Heart left ventricle (tissue), 16 donors: ENCODE data around the gene PRLH. TPM values are rescaled to one million over a fixed set of nuclear protein-coding genes. Genes with fewer than 3 reads are reported as not detected.

Experiments used
- ATAC-seq, 4 donors: fragments of 200-7000 bp; cut with Tn5 transposase; one replicate each; pipeline ENCODE4 v1.9.1; 2020 to 2022; ENCODE audit warnings: moderate library complexity in 4 of 4, mild to moderate bottlenecking in 3 of 4, moderate number of reproducible peaks in 1 of 4
- DNase-seq, 5 donors: peaks; one replicate each; pipeline ENCODE4 v3.0.0-alpha.2; 2020
- H3K27ac ChIP-seq, 12 donors: fragments of 200-600 bp; sonication (generic) in 4 of 12; one replicate each; pipeline versions ENCODE4 v1.5.0 to v1.8.0; 2016 to 2022; ENCODE audit warnings: mild to moderate bottlenecking in 2 of 12
- H3K27me3 ChIP-seq, 9 donors: fragments of 200-600 bp; sonication (generic) in 2 of 9; one replicate each; pipeline versions ENCODE4 v1.5.1 to v1.8.0; 2016 to 2022; ENCODE audit warnings: mild to moderate bottlenecking in 3 of 9
- H3K36me3 ChIP-seq, 9 donors: fragments of 200-600 bp; sonication (generic) in 2 of 9; one replicate each; pipeline versions ENCODE4 v1.5.0 to v1.8.0; 2018 to 2022; ENCODE audit warnings: mild to moderate bottlenecking in 2 of 9
- H3K4me1 ChIP-seq, 12 donors: fragments of 200-600 bp; sonication (generic) in 4 of 12; one replicate each; pipeline versions ENCODE4 v1.5.0 to v1.8.0; 2016 to 2022; ENCODE audit warnings: mild to moderate bottlenecking in 3 of 12
- H3K4me3 ChIP-seq, 12 donors: fragments of 200-600 bp; sonication (generic) in 4 of 12; one replicate each; pipeline versions ENCODE4 v1.5.0 to v1.8.0; 2017 to 2022; ENCODE audit warnings: mild to moderate bottlenecking in 9 of 12, moderate library complexity in 4 of 12
- H3K9me3 ChIP-seq, 12 donors: fragments of 200-600 bp; sonication (generic) in 4 of 12; one replicate each; pipeline versions ENCODE4 v1.5.0 to v1.8.0; 2016 to 2022; ENCODE audit warnings: mild to moderate bottlenecking in 1 of 12
- POLR2A ChIP-seq, 2 donors: fragments of 450-650 bp; IDR thresholded peaks; one replicate each; pipeline ENCODE4 v1.6.1; 2017; ENCODE audit warnings: antibody characterized with exemption in 2 of 2, mild to moderate bottlenecking in 2 of 2, moderate library complexity in 2 of 2
- WGBS, 4 donors: extraction: QIAGEN DNeasy Blood & Tissue Kit in 2 of 4; methylation state at CpG; one replicate each; pipeline versions ENCODE4 v1.1.5 to v1.1.7; 2013 to 2018; 5-methylcytosine and 5-hydroxymethylcytosine counted together
- intact Hi-C, 10 donors: fragments of 100-400 bp; cut with DNase I; formaldehyde crosslinking; loops; one replicate each; pipeline versions ENCODE4 v1.11.1 to v1.14.2; 2022
- polyA plus RNA-seq, 2 donors: library from polyadenylated mRNA; stranded (reverse); fragments of 200-250 nt; gene quantifications; one replicate each; pipeline ENCODE4 v1.2.3, GENCODE V29; 2013
- total RNA-seq, 9 donors: library from RNA; depleted of rRNA in 2 of 9; stranded (reverse); fragments of >200 nt in 2 of 9; fragmentation: NEBNext Ultra II Directional in 3 of 9; extraction: Animal tissue kit (Norgen Biotek cat#: 25700) in 3 of 9; gene quantifications; one replicate each; pipeline versions ENCODE4 v1.1.0 to v1.2.4, GENCODE V29; 2016 to 2023
- TF ChIP-seq, protein P1 (sequence below), 12 donors: fragments of 200-600 bp; sonication (generic) in 4 of 12; IDR thresholded peaks; one replicate each; pipeline versions ENCODE4 v1.5.0 to v1.8.0; 2018 to 2022; ENCODE audit warnings: antibody characterized with exemption in 12 of 12, mild to moderate bottlenecking in 5 of 12
- donor health status: ischemic (EF 13 %, LVEDD 7.1; RV severe dilation, severe dysfunction).
- donor health status: healthy with polysubstance abuse.
- donor health status: DM: no; HTN: yes; CAD: no.
- donor health status: DM: no; HTN: no; CAD: no.
- donor health status: ischemic (EF 25% LVEDD 6.9; RV normal size, moderate dysfunction).
- donor health status: ischemic (EF 25% LVEDD 5.7; RV mildly dilated, moderate dysfunction).
- donor health status: healthy.
- donor health status: DM: yes; HTN: yes; CAD: no.
- donor health status: ischemic (EF 35%, LVEDD 5.7; RV mildly dilated, moderate dysfunction).
- donor health status: nonischemic (EF 11% LVEDD 7.7; RV severe dilation, severe dysfunction).
- donor health status: DM: yes; HTN: yes; CAD: no.
- donor health status: PGD.
- donor health status: ischemic (EF 29% LVEDD 5.4; RV normal size, mild dysfunction).
- donor health status: nonischemic (EF 23%, LVEDD 6.1; RV moderate dilation, normal function).

Gene PRLH
- total and polyA plus RNA-seq, 11 donors = not detected

- Histone ChIP-seq H3K4me3 (no peak overlapping the region), H3K27ac (no peak overlapping the region), H3K36me3 (peaks cover 0 to 26% (median 4%) of the 10 kb centered on the region in 9 donors), H3K27me3 (no peaks in the 10 kb centered on the region), H3K9me3 (no peaks in the 10 kb centered on the region), H3K4me1 (peaks cover 0 to 5% (median 0%) of the 10 kb centered on the region in 12 donors)
- ATAC-seq (no peak), DNase-seq (no peak)
- intact Hi-C loops = no loop called here
- WGBS, 4 donors = 35 to 60% (median 47%) methylated on average over 10 to 11 of the region's 11 CpGs
- TF ChIP-seq, protein P1, sequence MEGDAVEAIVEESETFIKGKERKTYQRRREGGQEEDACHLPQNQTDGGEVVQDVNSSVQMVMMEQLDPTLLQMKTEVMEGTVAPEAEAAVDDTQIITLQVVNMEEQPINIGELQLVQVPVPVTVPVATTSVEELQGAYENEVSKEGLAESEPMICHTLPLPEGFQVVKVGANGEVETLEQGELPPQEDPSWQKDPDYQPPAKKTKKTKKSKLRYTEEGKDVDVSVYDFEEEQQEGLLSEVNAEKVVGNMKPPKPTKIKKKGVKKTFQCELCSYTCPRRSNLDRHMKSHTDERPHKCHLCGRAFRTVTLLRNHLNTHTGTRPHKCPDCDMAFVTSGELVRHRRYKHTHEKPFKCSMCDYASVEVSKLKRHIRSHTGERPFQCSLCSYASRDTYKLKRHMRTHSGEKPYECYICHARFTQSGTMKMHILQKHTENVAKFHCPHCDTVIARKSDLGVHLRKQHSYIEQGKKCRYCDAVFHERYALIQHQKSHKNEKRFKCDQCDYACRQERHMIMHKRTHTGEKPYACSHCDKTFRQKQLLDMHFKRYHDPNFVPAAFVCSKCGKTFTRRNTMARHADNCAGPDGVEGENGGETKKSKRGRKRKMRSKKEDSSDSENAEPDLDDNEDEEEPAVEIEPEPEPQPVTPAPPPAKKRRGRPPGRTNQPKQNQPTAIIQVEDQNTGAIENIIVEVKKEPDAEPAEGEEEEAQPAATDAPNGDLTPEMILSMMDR (IDR thresholded peaks at IDR 0.05) = no peak
- no peak for TF ChIP-seq POLR2A (IDR thresholded peaks at IDR 0.05)
These were observed 18.4 kb upstream of the PRLH start for GRCh38 chr2:237547841-237548416.

- ATAC-seq (no peak), DNase-seq (no peak)
- Histone ChIP-seq H3K27ac (no peak overlapping the region), H3K4me3 (no peak overlapping the region), H3K9me3 (no peaks in the 10 kb centered on the region), H3K4me1 (peaks cover 0 to 5% (median 0%) of the 10 kb centered on the region in 12 donors), H3K36me3 (peaks cover 0 to 27% (median 4%) of the 10 kb centered on the region in 9 donors), H3K27me3 (no peaks in the 10 kb centered on the region)
- WGBS, 4 donors = 89 to 92% (median 91%) methylated on average over 8 of the region's 8 CpGs
- no peak for TF ChIP-seq POLR2A (IDR thresholded peaks at IDR 0.05)
- TF ChIP-seq, protein P1 (IDR thresholded peaks at IDR 0.05) = no peak
- intact Hi-C loops = no loop called here
These were observed 17.2 kb upstream of the PRLH start for GRCh38 chr2:237549216-237549615.

DNA sequence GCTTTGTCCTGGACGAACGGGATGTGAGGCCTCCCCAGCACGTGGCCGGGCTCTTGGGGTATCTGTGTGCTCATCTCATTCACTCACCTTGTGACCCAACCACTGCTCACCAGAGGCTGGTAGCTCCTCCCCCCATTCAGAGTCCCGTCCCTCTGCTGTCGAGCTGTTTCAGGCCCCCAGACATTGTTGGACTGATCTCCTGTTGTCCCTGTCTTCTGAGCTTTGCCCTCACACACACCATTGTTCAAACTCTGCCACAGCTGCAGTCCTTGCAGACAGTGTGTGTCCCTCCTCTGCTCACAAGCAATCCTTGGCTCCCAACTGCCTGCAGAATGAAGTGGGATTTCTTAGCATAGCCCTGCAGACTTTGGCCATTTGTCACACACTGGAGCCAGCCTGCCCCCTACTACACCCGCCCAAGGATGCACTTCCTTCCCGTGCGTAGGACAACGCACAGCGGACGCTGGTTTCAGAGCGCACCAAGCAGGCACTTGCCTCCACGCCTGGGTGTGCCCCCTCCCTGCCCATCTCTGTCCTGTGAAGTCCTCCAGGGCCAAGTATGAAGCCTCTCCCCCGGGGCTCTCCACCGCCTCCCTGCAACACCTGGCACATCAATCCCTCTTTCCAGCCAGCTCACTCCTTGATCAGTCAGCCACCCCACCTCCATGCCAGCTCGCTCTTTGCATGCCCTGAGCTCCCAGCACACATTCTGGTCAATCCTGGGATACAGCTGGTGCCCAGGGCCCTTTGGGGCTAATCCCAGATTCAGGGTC is 16.5 kb upstream of the PRLH start:
- Histone ChIP-seq H3K36me3 (peaks cover 0 to 27% (median 7%) of the 10 kb centered on the region in 9 donors), H3K4me1 (peaks cover 0 to 5% (median 0%) of the 10 kb centered on the region in 12 donors), H3K27ac (no peak overlapping the region), H3K9me3 (peaks cover 0 to 3% (median 0%) of the 10 kb centered on the region in 12 donors), H3K27me3 (no peaks in the 10 kb centered on the region), H3K4me3 (no peak overlapping the region)
- no peak for TF ChIP-seq POLR2A (IDR thresholded peaks at IDR 0.05)
- TF ChIP-seq, protein P1 (IDR thresholded peaks at IDR 0.05) = no peak
- WGBS, 4 donors = 73 to 77% (median 75%) methylated on average over 17 of the region's 17 CpGs
- intact Hi-C loops = loop anchor here in 1 of 10 donors (5.0 kb wide), 1 partner anchor 33 kb away; no protein-coding TSS in a partner anchor
- ATAC-seq = no peak
- DNase-seq = no peak

- H3K4me1 ChIP-seq = peaks cover 0 to 5% (median 0%) of the 10 kb centered on the region in 12 donors
- peaks cover 0 to 15% (median 11%) of the 10 kb centered on the region in 12 donors for H3K9me3 ChIP-seq
- no peak overlapping the region for H3K27ac ChIP-seq
- no peak for DNase-seq
- no peaks in the 10 kb centered on the region for H3K27me3 ChIP-seq
- TF ChIP-seq, protein P1 (IDR thresholded peaks at IDR 0.05) = no peak
- TF ChIP-seq POLR2A (IDR thresholded peaks at IDR 0.05) = no peak
- peaks cover 0 to 27% (median 9%) of the 10 kb centered on the region in 9 donors for H3K36me3 ChIP-seq
- 90 to 93% (median 91%) methylated on average over 8 to 16 of the region's 16 CpGs for WGBS, 4 donors
- ATAC-seq = peak in 3 of 4 donors; percentile 18 to 38 (median 29)
- intact Hi-C loops = loop anchor here in 1 of 10 donors (5.0 kb wide), 1 partner anchor 34 kb away; no protein-coding TSS in a partner anchor
- H3K4me3 ChIP-seq = no peak overlapping the region
These were observed 15.3 kb upstream of the PRLH start for GRCh38 chr2:237551071-237551574.
